NCI-H82 treated with DMSO at 0.1 percent for 48 hours (cell line): Measurements from ENCODE around the gene USP17L17.
"Not testable (repeated sequence)": the region's sequence is repeated elsewhere in the genome, so short reads cannot be mapped to it uniquely, and the experiment has no call there.

Experiments used
- DNase-seq: peaks from one replicate; lab custom pipeline; 2025; ENCODE audit not compliant: unreplicated experiment; lab: John Stamatoyannopoulos, UW

The USP17L17 gene, protein sequence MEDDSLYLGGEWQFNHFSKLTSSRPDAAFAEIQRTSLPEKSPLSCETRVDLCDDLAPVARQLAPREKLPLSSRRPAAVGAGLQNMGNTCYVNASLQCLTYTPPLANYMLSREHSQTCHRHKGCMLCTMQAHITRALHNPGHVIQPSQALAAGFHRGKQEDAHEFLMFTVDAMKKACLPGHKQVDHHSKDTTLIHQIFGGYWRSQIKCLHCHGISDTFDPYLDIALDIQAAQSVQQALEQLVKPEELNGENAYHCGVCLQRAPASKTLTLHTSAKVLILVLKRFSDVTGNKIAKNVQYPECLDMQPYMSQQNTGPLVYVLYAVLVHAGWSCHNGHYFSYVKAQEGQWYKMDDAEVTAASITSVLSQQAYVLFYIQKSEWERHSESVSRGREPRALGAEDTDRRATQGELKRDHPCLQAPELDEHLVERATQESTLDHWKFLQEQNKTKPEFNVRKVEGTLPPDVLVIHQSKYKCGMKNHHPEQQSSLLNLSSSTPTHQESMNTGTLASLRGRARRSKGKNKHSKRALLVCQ

DNA sequence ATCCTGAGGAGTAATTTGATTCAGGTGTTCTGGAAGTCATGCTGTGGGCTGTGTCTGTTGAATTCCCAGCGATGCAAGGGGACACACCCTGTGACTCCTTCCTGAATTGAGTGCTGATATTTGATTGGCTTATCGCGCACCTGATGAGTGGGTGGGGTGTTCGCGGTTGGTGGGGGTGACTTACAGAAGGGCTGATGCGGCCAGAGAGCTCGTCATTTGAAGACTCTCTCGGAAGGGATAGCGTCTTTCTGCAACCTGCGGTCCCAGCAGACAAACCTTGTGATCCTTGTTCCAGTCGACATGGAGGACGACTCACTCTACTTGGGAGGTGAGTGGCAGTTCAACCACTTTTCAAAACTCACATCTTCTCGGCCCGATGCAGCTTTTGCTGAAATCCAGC lies at the start of gene USP17L17:
Gene USP17L17 (plus strand): TSS at position 301 of the 400 bp plus-strand sequence. CDS start 0 bp downstream, at position 301.
- DNase-seq = not testable (repeated sequence)

DNA sequence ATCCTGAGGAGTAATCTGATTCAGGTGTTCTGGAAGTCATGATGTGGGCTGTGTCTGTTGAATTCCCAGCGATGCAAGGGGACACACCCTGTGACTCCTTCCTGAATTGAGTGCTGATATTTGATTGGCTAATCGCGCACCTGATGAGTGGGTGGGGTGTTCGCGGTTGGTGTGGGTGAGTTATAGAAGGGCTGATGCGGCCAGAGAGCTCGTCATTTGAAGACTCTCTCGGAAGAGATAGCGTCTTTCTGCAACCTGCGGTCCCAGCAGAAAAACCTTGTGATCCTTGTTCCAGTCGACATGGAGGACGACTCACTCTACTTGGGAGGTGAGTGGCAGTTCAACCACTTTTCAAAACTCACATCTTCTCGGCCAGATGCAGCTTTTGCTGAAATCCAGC lies 33.3 kb upstream of the USP17L17 start, which contains the start of gene USP17L10:
Gene USP17L10 (plus strand): TSS at position 301 of the 400 bp plus-strand sequence. CDS start 0 bp downstream, at position 301.
- not testable (repeated sequence) for DNase-seq

GRCh38 chr4:9214701-9215100 lies 29.0 kb upstream of the USP17L17 start:
- not testable (repeated sequence) for DNase-seq

DNA sequence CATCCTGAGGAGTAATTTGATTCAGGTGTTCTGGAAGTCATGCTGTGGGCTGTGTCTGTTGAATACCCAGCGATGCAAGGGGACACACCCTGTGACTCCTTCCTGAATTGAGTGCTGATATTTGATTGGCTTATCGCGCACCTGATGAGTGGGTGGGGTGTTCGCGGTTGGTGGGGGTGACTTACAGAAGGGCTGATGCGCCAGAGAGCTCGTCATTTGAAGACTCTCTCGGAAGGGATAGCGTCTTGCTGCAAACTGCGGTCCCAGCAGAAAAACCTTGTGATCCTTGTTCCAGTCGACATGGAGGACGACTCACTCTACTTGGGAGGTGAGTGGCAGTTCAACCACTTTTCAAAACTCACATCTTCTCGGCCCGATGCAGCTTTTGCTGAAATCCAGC lies 28.6 kb upstream of the USP17L17 start, which contains the start of gene USP17L11:
Gene USP17L11 (plus strand): TSS at position 301 of the 400 bp plus-strand sequence. CDS start 0 bp downstream, at position 301.
- DNase-seq = not testable (repeated sequence)

DNA sequence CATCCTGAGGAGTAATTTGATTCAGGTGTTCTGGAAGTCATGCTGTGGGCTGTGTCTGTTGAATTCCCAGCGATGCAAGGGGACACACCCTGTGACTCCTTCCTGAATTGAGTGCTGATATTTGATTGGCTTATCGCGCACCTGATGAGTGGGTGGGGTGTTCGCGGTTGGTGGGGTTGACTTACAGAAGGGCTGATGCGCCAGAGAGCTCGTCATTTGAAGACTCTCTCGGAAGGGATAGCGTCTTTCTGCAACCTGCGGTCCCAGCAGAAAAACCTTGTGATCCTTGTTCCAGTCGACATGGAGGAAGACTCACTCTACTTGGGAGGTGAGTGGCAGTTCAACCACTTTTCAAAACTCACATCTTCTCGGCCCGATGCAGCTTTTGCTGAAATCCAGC lies 23.8 kb upstream of the USP17L17 start, which contains the start of gene USP17L12:
Gene USP17L12 (plus strand): TSS at position 301 of the 400 bp plus-strand sequence. CDS start 0 bp downstream, at position 301.
- not testable (repeated sequence) for DNase-seq

DNA sequence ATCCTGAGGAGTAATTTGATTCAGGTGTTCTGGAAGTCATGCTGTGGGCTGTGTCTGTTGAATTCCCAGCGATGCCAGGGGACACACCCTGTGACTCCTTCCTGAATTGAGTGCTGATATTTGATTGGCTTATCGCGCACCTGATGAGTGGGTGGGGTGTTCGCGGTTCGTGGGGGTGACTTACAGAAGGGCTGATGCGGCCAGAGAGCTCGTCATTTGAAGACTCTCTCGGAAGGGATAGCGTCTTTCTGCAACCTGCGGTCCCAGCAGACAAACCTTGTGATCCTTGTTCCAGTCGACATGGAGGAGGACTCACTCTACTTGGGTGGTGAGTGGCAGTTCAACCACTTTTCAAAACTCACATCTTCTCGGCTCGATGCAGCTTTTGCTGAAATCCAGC lies 19.1 kb upstream of the USP17L17 start, which contains the start of gene USP17L13:
Gene USP17L13 (plus strand): TSS at position 301 of the 400 bp plus-strand sequence. CDS start 0 bp downstream, at position 301.
- DNase-seq = not testable (repeated sequence)

- not testable (repeated sequence) for DNase-seq
These were observed 13.4 kb upstream of the USP17L17 start for GRCh38 chr4:9230249-9230648.

- DNase-seq = not testable (repeated sequence)
These were observed 9.6 kb upstream of the USP17L17 start, which contains the start of gene USP17L15 for GRCh38 chr4:9234085-9234484. TSS of gene USP17L15 (plus strand) at chr4:9234385. CDS start at chr4:9234385, 0 bp downstream.

- not testable (repeated sequence) for DNase-seq
These were observed 5.2 kb upstream of the USP17L17 start for GRCh38 chr4:9238461-9238860.

DNA sequence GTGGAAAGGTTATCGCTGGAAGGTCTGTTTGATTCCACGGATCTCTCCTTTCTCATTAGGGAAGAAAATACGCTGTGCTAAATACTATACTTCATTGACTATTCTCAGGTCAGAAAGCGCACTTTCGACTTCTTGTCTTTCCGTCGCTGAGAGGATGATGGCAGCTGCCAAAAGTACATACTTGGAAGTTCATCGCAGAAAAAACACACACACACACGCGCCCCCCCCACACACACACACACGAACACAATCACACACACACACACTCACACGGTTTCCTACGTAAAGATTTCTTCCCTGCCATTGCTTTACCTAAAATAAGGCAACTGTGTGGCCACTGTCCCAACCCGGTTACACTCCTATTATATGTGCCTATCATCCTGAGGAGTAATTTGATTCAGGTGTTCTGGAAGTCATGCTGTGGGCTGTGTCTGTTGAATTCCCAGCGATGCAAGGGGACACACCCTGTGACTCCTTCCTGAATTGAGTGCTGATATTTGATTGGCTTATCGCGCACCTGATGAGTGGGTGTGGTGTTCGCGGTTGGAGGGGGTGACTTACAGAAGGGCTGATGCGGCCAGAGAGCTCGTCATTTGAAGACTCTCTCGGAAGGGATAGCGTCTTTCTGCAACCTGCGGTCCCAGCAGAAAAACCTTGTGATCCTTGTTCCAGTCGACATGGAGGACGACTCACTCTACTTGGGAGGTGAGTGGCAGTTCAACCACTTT lies 4.4 kb downstream of the USP17L17 start, which contains the start of gene USP17L18:
Gene USP17L18 (plus strand): TSS at position 678 of the 728 bp plus-strand sequence. CDS start 0 bp downstream, at position 678.
- DNase-seq = not testable (repeated sequence)

DNA sequence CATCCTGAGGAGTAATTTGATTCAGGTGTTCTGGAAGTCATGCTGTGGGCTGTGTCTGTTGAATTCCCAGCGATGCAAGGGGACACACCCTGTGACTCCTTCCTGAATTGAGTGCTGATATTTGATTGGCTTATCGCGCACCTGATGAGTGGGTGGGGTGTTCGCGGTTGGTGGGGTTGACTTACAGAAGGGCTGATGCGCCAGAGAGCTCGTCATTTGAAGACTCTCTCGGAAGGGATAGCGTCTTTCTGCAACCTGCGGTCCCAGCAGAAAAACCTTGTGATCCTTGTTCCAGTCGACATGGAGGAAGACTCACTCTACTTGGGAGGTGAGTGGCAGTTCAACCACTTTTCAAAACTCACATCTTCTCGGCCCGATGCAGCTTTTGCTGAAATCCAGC lies 9.4 kb downstream of the USP17L17 start, which contains the start of gene USP17L19:
Gene USP17L19 (plus strand): TSS at position 301 of the 400 bp plus-strand sequence. CDS start 0 bp downstream, at position 301.
- DNase-seq = not testable (repeated sequence)

DNA sequence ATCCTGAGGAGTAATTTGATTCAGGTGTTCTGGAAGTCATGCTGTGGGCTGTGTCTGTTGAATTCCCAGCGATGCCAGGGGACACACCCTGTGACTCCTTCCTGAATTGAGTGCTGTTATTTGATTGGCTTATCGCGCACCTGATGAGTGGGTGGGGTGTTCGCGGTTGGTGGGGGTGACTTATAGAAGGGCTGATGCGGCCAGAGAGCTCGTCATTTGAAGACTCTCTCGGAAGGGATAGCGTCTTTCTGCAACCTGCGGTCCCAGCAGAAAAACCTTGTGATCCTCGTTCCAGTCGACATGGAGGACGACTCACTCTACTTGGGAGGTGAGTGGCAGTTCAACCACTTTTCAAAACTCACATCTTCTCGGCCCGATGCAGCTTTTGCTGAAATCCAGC lies 14.1 kb downstream of the USP17L17 start, which contains the start of gene USP17L20:
Gene USP17L20 (plus strand): TSS at position 301 of the 400 bp plus-strand sequence. CDS start 0 bp downstream, at position 301.
- DNase-seq = not testable (repeated sequence)

GRCh38 chr4:9262572-9262971 lies 18.9 kb downstream of the USP17L17 start, which contains the start of gene USP17L21:
TSS of gene USP17L21 (plus strand) at chr4:9262872. CDS start at chr4:9262872, 0 bp downstream.
- not testable (repeated sequence) for DNase-seq

GRCh38 chr4:9267319-9267718 lies 23.6 kb downstream of the USP17L17 start, which contains the start of gene USP17L22:
TSS of gene USP17L22 (plus strand) at chr4:9267619. CDS start at chr4:9267619, 0 bp downstream.
- not testable (repeated sequence) for DNase-seq

- DNase-seq = not testable (repeated sequence)
These were observed 28.0 kb downstream of the USP17L17 start for GRCh38 chr4:9271719-9272118.
